ENCODE measurements around the gene RNH1.

GRCh38 chr11:544817-545166, 37.8 kb upstream of the RNH1 start:
- TF ChIP-seq EZH2 (IDR thresholded peaks at IDR 0.05): no peak
- TF ChIP-seq POLR2AphosphoS5 (IDR thresholded peaks at IDR 0.05; ENCODE audit: borderline replicate concordance, low read depth, low read length): no peak

Measured in SK-N-MC (cell line).